T-helper 2 cell treated with Interferon-gamma antibody and Interleukin-4, amounts not matched to agents 5 μg/mL and 100 μg/mL, for 36 hours (primary cell): ENCODE measurements around the gene IL1R1.

ENCODE experiments used
- DNase-seq: peaks from one replicate; pipeline ENCODE4 v3.0.0; 2021; ENCODE audit warnings: low spot score
- H3K27ac Mint-ChIP-seq: one replicate; pipeline ENCODE4 v1.8.0; 2021; ENCODE audit warnings: mild to moderate bottlenecking, mixed read lengths
- H3K27me3 Mint-ChIP-seq: one replicate; pipeline ENCODE4 v1.8.0; 2021; ENCODE audit warnings: low read depth, mixed read lengths
- H3K36me3 Mint-ChIP-seq: one replicate; pipeline ENCODE4 v1.8.0; 2021; ENCODE audit warnings: low read depth, mixed read lengths
- H3K4me1 Mint-ChIP-seq: one replicate; pipeline ENCODE4 v1.8.0; 2021; ENCODE audit warnings: low read depth, mixed read lengths
- H3K4me3 Mint-ChIP-seq: one replicate; pipeline ENCODE4 v1.8.0; 2022; ENCODE audit warnings: mild to moderate bottlenecking, moderate library complexity, mixed read lengths
- H3K9me3 Mint-ChIP-seq: one replicate; pipeline ENCODE4 v1.8.0; 2021; ENCODE audit warnings: mixed read lengths

The IL1R1 gene

DNA sequence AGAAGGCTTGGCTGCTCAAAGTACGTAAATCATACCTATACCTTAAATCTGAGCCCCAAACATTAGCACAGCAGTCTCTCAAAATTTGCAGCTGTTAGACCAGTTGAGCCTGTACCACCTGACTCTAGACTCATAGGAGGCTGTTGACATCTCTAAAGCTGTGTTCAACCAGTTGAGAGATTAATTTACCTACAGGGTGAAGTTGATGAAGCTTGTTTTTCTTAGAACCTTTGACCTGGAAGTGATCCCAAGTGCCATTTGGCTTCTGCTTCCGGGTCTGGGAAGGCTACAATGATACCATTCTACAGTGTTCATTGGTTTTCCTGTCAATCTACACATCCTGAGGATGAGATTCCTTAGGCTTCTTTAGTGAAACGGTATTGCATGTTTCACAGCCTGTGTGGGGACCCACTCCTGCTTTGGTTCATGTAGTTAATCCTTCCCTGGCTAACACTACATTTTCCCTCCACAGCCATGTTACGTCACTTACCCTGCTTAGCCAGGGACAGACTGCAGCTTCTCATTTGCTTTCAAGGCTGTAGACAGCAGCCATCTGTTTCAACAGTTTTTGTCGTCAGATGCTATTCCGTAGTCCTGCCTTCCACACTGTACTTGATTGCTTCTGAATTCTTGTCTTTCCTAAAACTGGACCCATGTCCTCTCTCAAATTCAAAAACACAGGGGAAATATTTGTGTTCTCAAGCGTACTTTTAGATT is 39.5 kb downstream of the IL1R1 start:
- H3K27me3 Mint-ChIP-seq = peaks cover 29% of the 10 kb centered on the region

DNA sequence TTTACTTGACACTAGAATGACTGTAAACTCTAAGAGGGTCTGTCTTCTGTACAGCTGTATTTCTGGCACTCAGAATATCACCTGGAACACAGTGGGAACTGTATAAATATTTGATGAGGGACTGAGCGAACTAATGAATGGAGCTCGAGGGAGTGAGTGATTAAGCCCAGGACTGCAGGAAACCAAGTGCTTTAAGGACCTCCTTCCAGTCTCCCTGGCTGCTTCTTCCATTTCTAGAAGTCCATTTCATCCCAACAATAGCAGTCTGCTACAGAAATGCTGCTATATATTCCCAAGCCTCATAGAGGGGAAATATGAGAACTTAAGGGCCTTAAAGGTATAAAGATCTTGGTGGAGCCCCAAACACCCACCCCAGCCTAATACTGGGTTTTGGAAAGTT is 41.5 kb downstream of the IL1R1 start:
- H3K36me3 Mint-ChIP-seq = no peaks in the 10 kb centered on the region
- peaks cover 8% of the 10 kb centered on the region for H3K4me1 Mint-ChIP-seq
- no peak overlapping the region for H3K27ac Mint-ChIP-seq
- H3K9me3 Mint-ChIP-seq = no peaks in the 10 kb centered on the region
- no peak overlapping the region for H3K4me3 Mint-ChIP-seq
- H3K27me3 Mint-ChIP-seq = peaks cover 38% of the 10 kb centered on the region
- no peak for DNase-seq

More for the DNA sequence above, 39.5 kb downstream of the IL1R1 start:
- Mint-ChIP-seq H3K27ac (no peak overlapping the region), H3K36me3 (no peaks in the 10 kb centered on the region), H3K9me3 (no peaks in the 10 kb centered on the region), H3K4me3 (no peak overlapping the region), H3K4me1 (peaks cover 4% of the 10 kb centered on the region)
- no peak for DNase-seq

DNA sequence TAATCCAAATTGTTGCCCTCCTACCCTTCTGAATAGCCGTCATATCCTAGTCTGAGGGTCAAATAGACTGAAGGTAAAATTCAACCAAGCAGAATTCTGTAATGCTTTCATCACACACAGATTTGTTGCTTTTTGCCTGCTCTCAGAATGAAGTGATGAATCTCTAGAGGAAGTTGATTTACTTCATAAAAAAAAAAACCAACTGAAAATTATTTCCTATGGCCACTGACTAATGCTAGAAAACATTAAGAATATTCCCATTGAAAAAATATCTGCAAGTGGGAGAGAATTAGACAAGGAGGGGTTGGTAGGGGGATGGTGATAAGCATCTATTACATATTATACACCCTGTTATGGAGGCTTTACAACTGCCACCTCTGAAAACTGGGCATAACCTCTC is 42.0 kb downstream of the IL1R1 start:
- no peak for DNase-seq
- Mint-ChIP-seq H3K27me3 (peaks cover 37% of the 10 kb centered on the region), H3K9me3 (no peaks in the 10 kb centered on the region), H3K4me3 (no peak overlapping the region), H3K27ac (no peak overlapping the region), H3K36me3 (no peaks in the 10 kb centered on the region), H3K4me1 (peaks cover 8% of the 10 kb centered on the region)

DNA sequence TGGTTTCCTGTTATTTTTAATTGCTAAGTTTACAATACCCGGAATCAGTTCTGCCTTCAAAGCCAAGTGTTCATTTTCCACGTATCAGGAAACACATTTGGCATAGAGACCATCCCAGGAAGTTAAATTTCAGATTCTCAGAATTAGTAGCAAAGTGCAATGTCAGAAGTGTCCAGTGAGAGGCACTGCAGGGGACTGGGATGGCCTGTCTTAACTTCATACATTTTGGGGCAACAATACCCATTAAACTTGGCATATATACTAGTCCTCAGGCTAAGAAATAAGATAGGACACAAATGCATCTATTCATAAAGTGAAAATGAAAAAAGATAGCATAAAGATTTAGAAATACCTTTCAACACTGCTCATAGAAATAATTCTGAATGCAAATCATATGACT is 42.8 kb downstream of the IL1R1 start:
- no peak for DNase-seq
- Mint-ChIP-seq H3K27me3 (peaks cover 37% of the 10 kb centered on the region), H3K27ac (no peak overlapping the region), H3K36me3 (no peaks in the 10 kb centered on the region), H3K4me1 (peaks cover 8% of the 10 kb centered on the region), H3K4me3 (no peak overlapping the region), H3K9me3 (no peaks in the 10 kb centered on the region)

DNA sequence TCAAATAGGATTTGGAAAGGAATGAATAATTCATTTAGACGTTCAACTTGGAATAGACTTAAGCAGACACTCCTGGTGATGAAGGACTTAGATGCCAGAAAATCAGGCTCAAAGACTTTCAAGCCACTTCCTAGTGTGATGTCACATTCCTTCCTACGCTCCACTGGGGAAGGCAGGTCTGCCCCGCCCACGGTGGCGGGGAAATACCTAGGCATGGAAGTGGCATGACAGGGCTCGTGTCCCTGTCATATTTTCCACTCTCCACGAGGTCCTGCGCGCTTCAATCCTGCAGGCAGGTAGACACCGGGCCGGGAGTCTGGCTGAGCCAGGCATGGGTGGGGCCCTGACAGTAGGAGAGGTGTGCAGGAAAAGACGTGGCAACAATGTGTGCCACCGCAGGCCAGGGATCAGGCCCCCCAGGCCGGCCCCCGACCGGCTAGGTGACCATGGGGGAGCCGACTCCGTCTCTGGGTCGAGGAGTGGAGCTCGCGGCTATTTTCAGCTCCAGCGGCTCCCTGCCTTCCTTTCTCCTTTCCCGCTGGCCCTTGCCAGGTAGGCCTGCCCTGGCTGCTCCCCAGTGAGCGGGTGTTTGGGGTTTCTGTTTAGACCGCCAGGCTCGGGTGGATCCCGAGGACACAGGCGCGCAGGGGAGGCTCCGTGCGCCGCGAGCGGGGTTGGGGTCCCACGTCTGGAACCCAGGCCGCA is 44.4 kb downstream of the IL1R1 start, which contains the start of gene IL1RL2:
TSS of gene IL1RL2 (plus strand) at position 233 of the 705 bp plus-strand sequence. CDS start 845 bp downstream, outside the sequence.
- Mint-ChIP-seq H3K27me3 (peaks cover 32% of the 10 kb centered on the region), H3K4me3 (peak within 1 kb of the TSS; percentile 74), H3K9me3 (no peaks in the 10 kb centered on the region), H3K27ac (no peak within 1 kb of the TSS), H3K4me1 (peaks cover 8% of the 10 kb centered on the region), H3K36me3 (no peaks in the 10 kb centered on the region)
- no peak for DNase-seq

DNA sequence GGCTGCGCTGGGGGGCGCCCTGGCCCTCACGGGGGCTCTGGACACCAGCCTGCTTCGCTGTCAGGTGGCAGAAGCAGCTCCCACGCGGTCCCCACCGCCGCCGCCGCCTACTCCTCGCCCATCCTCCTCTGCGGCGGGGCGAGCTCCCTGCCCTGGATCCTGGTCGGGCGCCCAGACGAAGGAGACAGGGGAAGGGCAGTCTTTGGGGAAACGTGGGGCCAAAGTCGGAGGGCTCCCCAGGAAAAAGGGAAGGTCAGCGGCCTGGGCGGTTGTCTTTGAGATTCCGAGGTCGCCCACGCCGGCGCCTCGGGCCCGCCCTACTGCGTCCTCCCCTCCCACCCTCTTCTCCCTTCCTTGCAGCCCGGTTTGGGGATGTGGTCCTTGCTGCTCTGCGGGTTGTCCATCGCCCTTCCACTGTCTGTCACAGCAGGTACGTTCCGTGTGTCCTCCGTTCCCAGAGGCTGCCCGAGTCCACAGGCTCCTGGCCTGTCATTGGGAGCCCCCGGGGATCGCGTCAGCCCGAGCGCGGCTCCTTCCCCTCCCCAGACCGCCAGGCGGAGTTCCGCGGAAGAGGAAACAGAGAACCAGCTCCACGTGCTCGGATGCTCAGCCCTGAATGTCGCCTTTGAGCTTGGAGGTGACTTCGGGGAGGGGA is 45.1 kb downstream of the IL1R1 start:
- Mint-ChIP-seq H3K4me3 (peak overlapping the region; percentile 74), H3K4me1 (peaks cover 8% of the 10 kb centered on the region), H3K36me3 (no peaks in the 10 kb centered on the region), H3K9me3 (no peaks in the 10 kb centered on the region), H3K27ac (no peak overlapping the region), H3K27me3 (peaks cover 31% of the 10 kb centered on the region)
- DNase-seq = no peak

DNA sequence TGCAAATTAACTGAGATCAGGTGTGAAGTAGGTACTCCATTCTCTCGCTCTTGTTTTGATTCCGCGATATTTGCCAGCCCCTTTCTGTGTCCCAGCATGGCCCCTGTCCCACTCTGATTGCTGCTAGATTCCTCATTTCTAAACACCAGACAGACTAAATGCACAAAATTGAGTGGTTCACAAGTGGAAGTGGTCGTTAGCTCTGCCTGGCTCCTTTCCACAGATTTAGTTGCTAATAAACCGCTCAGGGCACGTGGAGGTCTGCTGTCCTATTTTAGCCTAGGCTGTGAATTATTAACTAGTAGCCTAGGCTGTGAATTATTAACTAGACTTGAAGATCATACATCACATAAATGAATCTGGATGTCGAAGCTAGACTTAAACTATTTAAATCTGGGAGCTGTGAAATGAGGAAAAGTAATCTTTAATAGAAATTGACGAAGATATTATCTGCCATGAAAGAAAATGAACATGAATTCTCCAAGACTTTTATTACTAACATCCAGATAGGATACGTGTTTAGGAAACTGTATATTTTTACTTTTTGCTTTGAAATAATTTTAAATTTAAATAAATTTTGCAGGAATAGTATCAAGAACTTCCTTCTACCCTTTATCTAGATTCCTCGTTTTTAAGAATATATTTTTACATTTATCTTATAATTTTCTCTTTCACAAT is 48.0 kb downstream of the IL1R1 start:
- Mint-ChIP-seq H3K27ac (no peak overlapping the region), H3K9me3 (no peaks in the 10 kb centered on the region), H3K4me1 (peaks cover 4% of the 10 kb centered on the region), H3K27me3 (peaks cover 35% of the 10 kb centered on the region), H3K36me3 (no peaks in the 10 kb centered on the region), H3K4me3 (no peak overlapping the region)
- no peak for DNase-seq

DNA sequence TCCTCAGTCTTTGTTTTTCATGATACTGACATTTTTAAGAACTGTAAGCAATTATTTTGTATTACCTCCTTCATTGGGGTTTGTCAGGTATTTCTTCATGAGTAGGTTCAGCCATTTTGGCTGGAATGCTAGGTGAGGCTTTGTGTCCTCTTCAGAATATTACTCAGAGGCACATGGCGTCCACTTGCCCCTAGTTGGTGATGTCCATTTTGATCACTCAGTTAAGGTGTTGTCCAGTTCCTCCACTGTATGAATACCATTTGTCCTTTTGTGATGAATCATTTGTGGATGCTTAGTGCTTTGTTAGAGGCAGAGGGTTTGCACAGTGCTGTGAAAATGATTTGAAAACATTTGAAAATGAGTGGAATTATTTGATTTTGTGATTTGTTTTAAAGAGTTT is 49.0 kb downstream of the IL1R1 start:
- H3K27me3 Mint-ChIP-seq = peaks cover 35% of the 10 kb centered on the region
- H3K4me3 Mint-ChIP-seq = no peak overlapping the region
- DNase-seq = no peak

DNA sequence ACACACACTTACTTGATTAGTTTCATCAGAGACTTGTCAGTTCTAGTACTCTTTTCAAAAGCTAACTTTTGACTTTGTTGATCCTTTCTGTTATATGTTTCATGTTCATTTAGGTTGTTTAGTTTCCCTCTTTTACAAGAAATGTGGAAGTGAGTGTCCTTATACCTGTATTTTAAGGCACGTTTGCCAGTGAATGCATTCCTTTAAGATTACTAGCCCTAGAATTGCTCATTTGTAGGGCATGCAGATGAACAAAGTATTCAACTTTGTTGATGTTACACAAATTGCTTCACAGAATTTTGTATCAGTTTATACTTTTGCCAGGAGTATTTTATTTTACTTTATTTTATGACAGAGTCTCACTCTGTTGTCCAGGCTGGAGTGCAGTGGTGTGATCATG is 50.5 kb downstream of the IL1R1 start:
- DNase-seq = no peak
- H3K36me3 Mint-ChIP-seq = no peaks in the 10 kb centered on the region
- H3K27ac Mint-ChIP-seq = no peak overlapping the region
- peaks cover 27% of the 10 kb centered on the region for H3K27me3 Mint-ChIP-seq
- no peak overlapping the region for H3K4me3 Mint-ChIP-seq
- H3K4me1 Mint-ChIP-seq = peaks cover 2% of the 10 kb centered on the region
- H3K9me3 Mint-ChIP-seq = no peaks in the 10 kb centered on the region

More for the DNA sequence above, 49.0 kb downstream of the IL1R1 start:
- Mint-ChIP-seq H3K27ac (no peak overlapping the region), H3K9me3 (no peaks in the 10 kb centered on the region), H3K4me1 (peaks cover 4% of the 10 kb centered on the region), H3K36me3 (no peaks in the 10 kb centered on the region)

DNA sequence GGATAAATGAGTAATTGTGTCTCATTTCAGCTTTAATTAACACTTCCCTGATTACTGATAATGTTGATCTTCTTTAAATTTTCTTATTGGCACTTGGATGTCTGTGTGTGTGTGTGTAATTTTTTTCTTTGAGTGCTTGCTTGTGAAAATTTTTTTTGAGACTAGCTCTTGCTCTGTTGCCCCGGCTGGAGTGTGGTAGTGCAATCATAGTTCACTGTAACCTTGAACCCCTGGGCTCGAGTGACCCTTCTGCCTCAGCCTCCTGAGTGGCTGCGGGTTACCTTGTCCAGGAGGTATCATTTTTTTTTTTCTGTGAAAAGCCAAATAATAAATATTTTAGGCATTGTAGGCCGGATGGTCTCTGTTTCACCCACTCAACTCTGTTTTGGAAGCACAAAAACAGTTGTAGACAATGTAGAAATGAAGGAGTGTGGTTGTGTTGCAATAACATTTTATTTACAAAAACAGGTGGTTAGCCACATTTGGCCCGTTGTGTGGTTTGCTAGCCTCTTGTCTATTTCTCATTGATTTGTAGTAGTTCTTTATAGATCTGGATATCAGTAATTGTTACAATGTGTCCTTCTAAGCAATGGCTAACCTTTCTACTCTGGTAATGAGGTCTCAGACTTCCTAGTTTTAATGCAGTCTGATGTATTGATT is 52.2 kb downstream of the IL1R1 start:
- no peaks in the 10 kb centered on the region for H3K36me3 Mint-ChIP-seq
- peaks cover 25% of the 10 kb centered on the region for H3K27me3 Mint-ChIP-seq
- no peak overlapping the region for H3K27ac Mint-ChIP-seq
- H3K9me3 Mint-ChIP-seq = no peaks in the 10 kb centered on the region
- no peak overlapping the region for H3K4me3 Mint-ChIP-seq
- DNase-seq = no peak
- peaks cover 2% of the 10 kb centered on the region for H3K4me1 Mint-ChIP-seq

DNA sequence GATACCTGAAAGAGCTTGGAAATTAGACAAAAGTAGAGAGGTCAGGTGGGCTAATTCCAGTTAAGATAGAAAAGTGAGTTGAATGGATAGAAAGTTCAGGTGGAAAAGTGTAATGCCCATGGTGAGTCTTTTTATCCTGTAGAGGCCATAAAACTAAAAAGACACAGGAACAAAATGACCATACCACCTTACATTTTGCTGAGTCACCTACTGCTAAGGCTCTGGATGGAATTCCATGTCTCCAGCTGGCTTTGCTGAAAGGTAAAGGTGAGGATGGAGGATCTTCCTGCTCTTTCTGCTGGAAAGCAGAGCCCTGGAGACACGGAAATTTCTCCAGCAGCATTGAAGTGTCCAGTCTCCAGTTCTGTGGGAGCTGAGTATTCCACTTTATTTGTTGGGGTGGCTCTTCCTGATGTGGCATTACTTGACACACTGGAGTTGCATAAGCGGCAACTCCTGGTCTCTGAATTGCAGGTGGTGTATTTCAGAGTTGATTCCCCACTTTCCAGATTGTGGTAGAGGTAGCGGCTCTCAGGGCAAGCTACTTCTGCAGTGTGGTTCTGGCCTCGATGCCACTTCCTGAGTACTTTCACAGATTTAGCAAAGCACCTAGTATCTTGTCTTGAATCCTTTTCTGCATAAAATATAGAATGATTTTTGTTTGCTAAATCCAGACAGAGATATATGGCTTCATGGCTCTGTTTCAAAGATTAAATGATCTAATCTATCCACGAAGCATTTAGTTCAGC is 55.0 kb downstream of the IL1R1 start:
- Mint-ChIP-seq H3K4me3 (no peak overlapping the region), H3K9me3 (no peaks in the 10 kb centered on the region), H3K36me3 (no peaks in the 10 kb centered on the region), H3K27me3 (peaks cover 22% of the 10 kb centered on the region), H3K27ac (no peak overlapping the region), H3K4me1 (peaks cover 2% of the 10 kb centered on the region)
- no peak for DNase-seq

DNA sequence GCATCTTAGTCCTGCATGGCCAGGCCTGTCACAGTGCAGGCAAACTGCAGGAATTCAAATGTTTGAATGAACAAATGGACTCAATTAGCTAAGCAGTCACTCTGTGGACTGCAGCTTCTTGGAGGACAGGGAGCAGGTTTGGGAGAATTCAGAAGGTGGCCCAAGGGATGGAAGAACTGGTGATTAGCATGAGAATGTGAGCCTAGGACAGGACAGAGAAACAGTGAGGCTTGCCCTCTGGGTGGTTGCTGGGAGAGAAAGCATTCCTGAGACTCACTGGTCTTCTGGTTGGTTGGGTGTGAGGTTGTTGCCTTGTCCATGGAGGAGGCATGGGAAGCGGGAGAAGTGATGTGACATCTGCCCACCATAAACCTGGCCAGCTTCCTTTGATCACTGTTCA is 58.0 kb downstream of the IL1R1 start:
- Mint-ChIP-seq H3K27ac (no peak overlapping the region), H3K4me3 (no peak overlapping the region), H3K36me3 (no peaks in the 10 kb centered on the region), H3K4me1 (peaks cover 2% of the 10 kb centered on the region), H3K27me3 (peaks cover 19% of the 10 kb centered on the region), H3K9me3 (no peaks in the 10 kb centered on the region)
- no peak for DNase-seq

DNA sequence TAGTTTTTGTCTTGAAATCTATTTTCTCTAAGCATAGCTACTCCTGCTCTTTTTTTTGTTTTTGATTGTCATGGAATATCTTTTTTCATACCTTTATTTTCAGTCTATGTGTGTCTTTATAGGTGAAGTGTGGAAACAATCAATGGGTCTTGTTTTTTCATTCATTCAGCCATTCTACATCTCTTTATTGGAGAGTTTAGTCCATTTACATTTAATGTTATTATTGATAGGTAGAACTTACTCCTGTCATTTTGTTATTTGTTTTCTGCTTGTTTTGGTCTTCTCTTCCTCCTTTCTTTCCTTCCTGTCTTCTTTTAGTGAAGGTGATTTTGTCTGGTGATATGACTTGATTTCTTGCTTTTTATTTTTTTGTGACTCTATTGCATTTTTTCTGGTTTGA is 62.1 kb downstream of the IL1R1 start:
- H3K27me3 Mint-ChIP-seq = peaks cover 11% of the 10 kb centered on the region
- H3K27ac Mint-ChIP-seq = no peak overlapping the region
- no peak overlapping the region for H3K4me3 Mint-ChIP-seq
- no peak for DNase-seq
- H3K9me3 Mint-ChIP-seq = no peaks in the 10 kb centered on the region
- H3K4me1 Mint-ChIP-seq = no peaks in the 10 kb centered on the region
- no peaks in the 10 kb centered on the region for H3K36me3 Mint-ChIP-seq
